GM19043 (cell line): ENCODE data around the gene CT45A9.
"Not testable (repeated sequence)": the region's sequence is repeated elsewhere in the genome, so short reads cannot be mapped to it uniquely, and the experiment has no call there.

Experiments
- ATAC-seq: cut with Tn5 transposase; IDR thresholded peaks from one replicate; pipeline ENCODE4 v1.9.1; 2021; ENCODE audit warnings: low read depth; ENCODE audit not compliant: unreplicated experiment

Gene CT45A9

GRCh38 chrX:135871712-135872111 is at the start of gene CT45A9:
Gene CT45A9, minus strand, starts transcription at chrX:135871812. Its CDS starts 3,751 bp downstream, at chrX:135868061.
- not testable (repeated sequence) for ATAC-seq

- ATAC-seq = not testable (repeated sequence)
These were observed 48.9 kb upstream of the CT45A9 start for GRCh38 chrX:135920516-135920915.

DNA sequence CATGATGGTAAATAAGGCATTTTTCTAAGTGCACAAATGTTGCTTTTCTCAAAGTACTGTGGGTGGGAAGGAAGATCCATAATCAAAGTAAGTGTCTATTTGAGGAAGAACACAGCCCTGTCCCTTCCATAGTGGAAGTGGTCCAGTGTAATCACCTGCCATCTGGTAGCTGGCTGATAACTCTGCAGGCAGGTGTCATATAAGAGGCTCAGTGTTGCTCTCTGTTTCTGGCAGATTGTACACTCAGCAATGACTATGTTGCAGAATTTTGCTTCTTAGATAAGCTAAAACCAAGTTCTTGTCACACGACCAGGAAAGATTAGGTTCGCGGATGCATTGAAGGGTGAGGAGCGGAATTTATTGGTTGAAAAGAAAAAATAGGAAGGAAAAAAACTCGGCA is 42.8 kb upstream of the CT45A9 start:
- no peak for ATAC-seq

DNA sequence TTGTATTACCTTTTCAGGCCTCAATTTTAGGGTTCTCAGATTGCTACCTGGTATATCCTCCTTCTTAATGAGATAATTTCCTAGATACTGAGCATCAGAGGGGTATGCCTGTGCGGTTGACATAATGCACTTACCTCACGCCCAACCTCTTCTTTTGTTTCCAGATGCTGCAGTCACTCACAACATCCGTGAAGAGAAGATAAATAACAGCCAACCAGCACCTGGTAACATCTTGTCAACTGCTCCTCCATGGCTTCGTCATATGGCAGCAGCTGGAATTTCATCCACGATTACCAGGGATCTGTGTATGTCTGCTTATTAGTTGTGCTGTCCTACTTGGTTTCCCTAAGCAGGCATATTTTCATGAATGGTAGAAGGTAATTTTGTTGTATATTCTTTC is 38.6 kb upstream of the CT45A9 start:
- no peak for ATAC-seq

DNA sequence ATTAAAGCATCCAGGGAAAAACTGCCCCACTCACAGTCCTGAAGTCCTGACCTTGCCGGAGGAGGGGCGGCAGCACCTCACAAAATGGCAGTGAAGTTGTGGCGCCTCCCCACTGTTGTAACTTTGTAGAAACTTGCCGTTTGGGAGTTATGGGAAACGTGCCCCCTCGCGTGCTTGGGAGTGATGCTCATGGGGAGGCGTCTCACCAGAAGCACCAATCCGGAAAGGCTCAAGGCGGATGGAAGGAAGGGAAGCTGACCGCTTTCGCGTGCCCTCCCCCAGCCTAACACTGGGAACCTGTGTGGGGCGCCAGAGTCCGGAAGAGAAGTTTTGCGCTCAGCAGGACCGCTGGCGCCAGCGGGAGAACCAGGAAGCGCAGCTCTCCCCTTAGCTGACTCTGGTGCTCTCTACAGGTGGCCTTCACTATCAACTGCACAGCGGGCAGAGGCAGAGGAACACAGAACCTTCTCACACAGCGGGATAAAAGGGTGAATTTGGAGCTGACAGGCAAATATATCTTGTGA is 21.7 kb upstream of the CT45A9 start, which contains the start of the genes CT45A10 and SAGE1:
Gene CT45A10, minus strand, starts transcription at position 151 of the 524 bp plus-strand sequence. CDS start 8,100 bp downstream, outside the sequence.
Gene SAGE1, plus strand, starts transcription at position 423 of the 524 bp plus-strand sequence. CDS start 2,527 bp downstream, outside the sequence.
- no peak for ATAC-seq

GRCh38 chrX:135892781-135893180 is 21.2 kb upstream of the CT45A9 start:
- ATAC-seq = no peak

DNA sequence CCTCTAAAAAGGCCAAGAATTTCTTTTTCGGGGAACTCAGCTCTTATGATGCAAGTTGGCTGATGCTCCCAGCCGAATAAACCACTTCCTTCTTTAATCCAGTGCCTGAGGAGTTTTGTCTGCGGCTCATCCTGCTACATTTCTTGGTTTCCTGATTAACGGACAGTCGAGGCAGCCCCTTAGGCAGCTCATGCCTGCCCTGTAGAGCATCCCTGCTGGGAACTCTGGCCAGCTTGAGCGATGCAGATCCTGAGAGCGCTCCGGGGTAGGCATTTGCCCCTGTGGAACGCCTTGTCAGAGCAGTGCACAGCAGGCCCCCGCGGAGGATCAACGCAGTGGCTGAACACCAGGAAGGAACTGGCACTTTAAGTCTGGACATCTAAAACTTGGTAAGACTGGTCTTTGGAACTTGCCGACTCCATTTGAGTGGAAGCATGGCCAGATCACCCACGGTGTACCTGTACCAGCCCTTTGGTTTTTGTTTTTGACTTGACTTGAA is 18.5 kb upstream of the CT45A9 start:
- no peak for ATAC-seq

DNA sequence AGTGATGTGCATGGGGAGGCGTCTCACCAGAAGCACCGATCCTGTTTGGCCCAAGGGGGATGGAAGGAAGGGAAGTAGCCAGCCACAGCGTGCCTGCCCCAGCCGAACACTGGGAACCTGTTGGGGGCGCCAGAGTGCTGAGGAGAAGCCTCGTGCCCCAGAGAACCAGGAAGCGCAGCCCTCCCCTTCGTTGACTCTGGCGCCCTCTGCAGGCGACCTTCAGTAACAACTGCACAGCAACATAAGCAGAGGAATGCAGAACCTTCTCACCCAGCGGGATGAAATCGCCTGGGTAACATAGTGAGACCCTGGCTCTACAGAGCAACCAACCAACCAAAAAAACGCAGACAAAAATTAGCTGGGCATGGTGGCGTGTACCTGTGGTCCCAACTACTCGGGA is 17.4 kb upstream of the CT45A9 start:
- not testable (repeated sequence) for ATAC-seq

DNA sequence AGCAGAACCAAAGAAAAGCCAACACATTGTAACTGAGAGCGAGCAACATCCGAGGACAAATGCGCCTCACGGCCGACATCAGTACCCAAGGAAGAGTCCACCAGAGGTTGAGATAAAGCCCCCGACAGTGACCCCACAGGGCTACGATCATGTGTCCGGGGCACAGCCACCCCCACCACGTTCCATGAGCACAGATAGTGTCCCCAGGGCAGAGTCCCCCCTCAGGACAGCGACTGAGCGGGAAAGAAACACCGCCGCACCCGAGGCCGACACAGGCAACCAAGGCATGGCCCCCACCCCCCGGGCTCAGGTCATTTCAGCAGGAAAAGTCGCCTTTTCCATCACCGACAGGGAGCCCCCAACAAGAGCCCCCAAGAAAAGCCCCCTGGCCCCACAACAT is 16.6 kb upstream of the CT45A9 start:
- not testable (repeated sequence) for ATAC-seq

DNA sequence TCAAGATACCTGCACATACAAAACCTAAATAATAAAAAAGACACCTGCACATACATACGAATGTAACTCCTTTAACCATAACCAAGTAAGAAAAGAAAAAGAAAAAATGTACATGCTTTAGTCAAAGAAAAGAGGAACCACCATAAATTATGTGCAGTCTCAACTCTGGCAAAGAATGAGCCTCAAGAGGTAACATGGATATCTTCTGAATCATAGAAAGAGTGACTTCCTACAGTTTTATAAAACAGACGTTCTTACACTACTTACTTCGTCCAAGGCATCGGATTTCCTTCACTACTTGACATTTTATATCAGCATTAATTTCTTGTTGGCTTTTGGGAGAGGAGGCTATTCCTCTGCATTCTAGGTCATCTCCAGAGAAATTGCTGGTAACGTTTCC is 11.1 kb upstream of the CT45A9 start:
- ATAC-seq = not testable (repeated sequence)

DNA sequence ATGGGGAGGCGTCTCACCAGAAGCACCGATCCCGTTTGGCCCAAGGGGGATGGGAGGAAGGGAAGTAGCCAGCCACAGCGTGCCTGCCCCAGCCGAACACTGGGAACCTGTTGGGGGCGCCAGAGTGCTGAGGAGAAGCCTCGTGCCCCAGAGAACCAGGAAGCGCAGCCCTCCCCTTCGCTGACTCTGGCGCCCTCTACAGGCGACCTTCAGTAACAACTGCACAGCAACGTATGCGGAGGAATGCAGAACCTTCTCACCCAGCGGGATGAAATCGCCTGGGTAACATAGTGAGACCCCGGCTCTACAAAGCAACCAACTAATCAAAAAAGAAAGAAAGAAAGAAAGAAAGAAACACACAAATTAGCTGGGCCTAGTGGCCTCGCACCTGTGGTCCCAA is 17.2 kb downstream of the CT45A9 start, which contains the start of gene CT45A8:
Gene CT45A8, minus strand, starts transcription at position 101 of the 400 bp plus-strand sequence. CDS start 3,755 bp downstream, outside the sequence.
- not testable (repeated sequence) for ATAC-seq

DNA sequence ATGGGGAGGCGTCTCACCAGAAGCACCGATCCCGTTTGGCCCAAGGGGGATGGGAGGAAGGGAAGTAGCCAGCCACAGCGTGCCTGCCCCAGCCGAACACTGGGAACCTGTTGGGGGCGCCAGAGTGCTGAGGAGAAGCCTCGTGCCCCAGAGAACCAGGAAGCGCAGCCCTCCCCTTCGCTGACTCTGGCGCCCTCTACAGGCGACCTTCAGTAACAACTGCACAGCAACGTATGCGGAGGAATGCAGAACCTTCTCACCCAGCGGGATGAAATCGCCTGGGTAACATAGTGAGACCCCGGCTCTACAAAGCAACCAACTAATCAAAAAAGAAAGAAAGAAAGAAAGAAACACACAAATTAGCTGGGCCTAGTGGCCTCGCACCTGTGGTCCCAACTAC is 34.4 kb downstream of the CT45A9 start, which contains the start of gene CT45A7:
Gene CT45A7, minus strand, starts transcription at position 101 of the 400 bp plus-strand sequence. CDS start 3,747 bp downstream, outside the sequence.
- not testable (repeated sequence) for ATAC-seq

GRCh38 chrX:135819912-135820311 is 51.7 kb downstream of the CT45A9 start, which contains the start of gene CT45A2:
Gene CT45A2, minus strand, starts transcription at chrX:135820012. Its CDS starts 3,747 bp downstream, at chrX:135816265.
- not testable (repeated sequence) for ATAC-seq
